ENCODE results near the gene APC. TPM values are rescaled to one million over a fixed set of nuclear protein-coding genes. Genes with fewer than 3 reads are reported as not detected.

Gene APC
- total RNA-seq, 4 donors from 2014 or later: 77.8 to 109 (median 85.7) TPM

DNA sequence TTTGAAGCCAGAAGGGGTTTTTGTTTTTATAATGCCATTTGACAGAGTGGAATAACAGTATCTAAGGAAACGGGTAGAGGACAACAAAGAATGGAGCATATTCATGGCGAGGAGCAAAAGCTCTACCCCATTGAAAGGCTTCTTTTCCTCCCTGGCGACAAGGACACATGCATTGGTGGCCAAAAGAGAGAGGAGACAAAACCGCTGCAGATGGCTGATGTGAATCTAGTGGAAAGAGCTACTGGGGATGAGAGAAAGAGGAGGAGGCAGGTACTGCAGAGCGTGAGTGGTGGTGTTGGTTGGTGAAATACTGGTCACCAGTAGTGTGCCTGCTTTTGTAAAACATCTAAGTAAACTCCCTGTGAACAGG, 491 bp downstream of the APC start:
- H3K36me3 ChIP-seq: no peaks in the 10 kb centered on the region
- TF ChIP-seq POLR2A (IDR thresholded peaks at IDR 0.05) (no peak), CTCF (IDR thresholded peaks at IDR 0.05) (no peak), POLR2AphosphoS5 (IDR thresholded peaks at IDR 0.05) (no peak), EP300 (IDR thresholded peaks at IDR 0.05; ENCODE audit: low read depth) (no peak)
- no peaks in the 10 kb centered on the region for H3K9me3 ChIP-seq
- WGBS, 2 donors (ENCODE audit: low coverage in 1 of 2): 39 to 49% methylated on average over 5 of the region's 5 CpGs
- H3K4me3 ChIP-seq: peak overlapping the region; percentile 35 to 65 (median 42)
- H3K4me1 ChIP-seq: peaks cover 3 to 27% (median 8%) of the 10 kb centered on the region in 4 donors
- intact Hi-C loops (cut with DNase I; ENCODE audit: low total_unique reads) (no loop called here), in situ Hi-C loops (cut with MboI; ENCODE audit: low pct_ligation_motif_present in 1 of 4, low pct_unique_long_range_greater_than_20kb in 1 of 4, low sequenced_read_pairs in 3 of 4) (no loop called here)
- no peaks in the 10 kb centered on the region for H3K27me3 ChIP-seq
- peak overlapping the region; percentile 60 to 79 (median 66) for H3K27ac ChIP-seq
- DNase-seq: no peak

DNA sequence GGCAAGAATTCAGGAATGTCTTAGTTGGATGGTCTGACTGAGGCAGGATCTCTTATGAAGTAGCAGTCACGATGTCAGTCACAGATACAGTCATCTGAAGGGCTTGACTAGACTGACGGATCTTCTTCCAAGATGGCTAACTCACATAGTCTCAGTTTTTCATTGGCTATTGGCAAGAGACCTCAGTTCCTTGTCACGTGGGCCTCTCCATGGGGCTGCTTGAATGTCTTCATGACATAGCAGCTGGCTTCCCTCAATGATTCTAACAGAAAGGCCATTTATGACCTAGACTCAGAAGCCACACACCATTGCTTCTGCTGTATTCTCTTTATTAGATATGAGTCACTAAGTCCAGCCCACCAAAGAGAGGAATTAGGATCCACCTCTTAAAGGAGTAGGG, 4.7 kb downstream of the APC start:
- H3K27me3 ChIP-seq: no peaks in the 10 kb centered on the region
- intact Hi-C loops (cut with DNase I; ENCODE audit: low total_unique reads) (no loop called here), in situ Hi-C loops (cut with MboI; ENCODE audit: low pct_ligation_motif_present in 1 of 4, low pct_unique_long_range_greater_than_20kb in 1 of 4, low sequenced_read_pairs in 3 of 4) (no loop called here)
- no peaks in the 10 kb centered on the region for H3K9me3 ChIP-seq
- H3K27ac ChIP-seq: no peak overlapping the region
- no peak for DNase-seq
- H3K4me1 ChIP-seq: peaks cover 0 to 16% (median 6%) of the 10 kb centered on the region in 4 donors
- TF ChIP-seq EP300 (IDR thresholded peaks at IDR 0.05; ENCODE audit: low read depth): no peak
- H3K4me3 ChIP-seq: no peak overlapping the region
- WGBS, 2 donors (ENCODE audit: low coverage in 1 of 2): 94 to 97% methylated on average over 3 of the region's 3 CpGs
- H3K36me3 ChIP-seq: no peaks in the 10 kb centered on the region

- in situ Hi-C loops (cut with MboI; ENCODE audit: low pct_ligation_motif_present in 1 of 4, low pct_unique_long_range_greater_than_20kb in 1 of 4, low sequenced_read_pairs in 3 of 4): no loop called here
- Histone ChIP-seq H3K27ac (no peak overlapping the region), H3K9me3 (no peaks in the 10 kb centered on the region), H3K4me3 (no peak overlapping the region), H3K27me3 (no peaks in the 10 kb centered on the region), H3K36me3 (no peaks in the 10 kb centered on the region), H3K4me1 (peaks cover 0 to 17% (median 1%) of the 10 kb centered on the region in 4 donors)
- no peak for DNase-seq
- WGBS, 2 donors (ENCODE audit: low coverage in 1 of 2): 88 to 98% methylated on average over 4 of the region's 4 CpGs
- TF ChIP-seq POLR2A (IDR thresholded peaks at IDR 0.05) (no peak), POLR2AphosphoS5 (IDR thresholded peaks at IDR 0.05) (no peak), CTCF (IDR thresholded peaks at IDR 0.05) (no peak), EP300 (IDR thresholded peaks at IDR 0.05; ENCODE audit: low read depth) (no peak)
- intact Hi-C loops (cut with DNase I; ENCODE audit: low total_unique reads): no loop called here
Observed at GRCh38 chr5:112743631-112744030, 5.9 kb downstream of the APC start.

DNA sequence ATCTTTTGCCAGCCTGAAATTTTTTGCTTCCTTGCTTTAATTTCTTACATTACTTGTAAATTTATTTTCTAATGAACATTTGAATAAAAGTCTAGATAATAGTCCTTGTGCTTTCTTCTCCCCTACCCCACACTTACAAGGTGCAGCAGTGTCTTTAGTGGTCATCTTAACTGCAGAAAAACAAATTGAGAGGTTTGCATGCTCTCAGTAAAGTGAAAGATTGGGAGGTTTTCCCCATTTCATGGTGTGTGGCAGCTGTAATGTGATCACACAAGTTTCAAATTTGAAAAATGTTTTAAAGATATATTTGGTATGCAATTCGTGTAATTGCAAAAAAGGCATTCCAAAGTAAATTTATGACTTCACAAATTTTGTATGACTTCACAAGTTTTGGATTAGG, 14.7 kb downstream of the APC start:
- intact Hi-C loops (cut with DNase I; ENCODE audit: low total_unique reads): no loop called here

More for the DNA sequence above, 14.7 kb downstream of the APC start:
- 73 to 80% methylated on average over 1 of the region's 1 CpG for WGBS, 2 donors (ENCODE audit: low coverage in 1 of 2)
- DNase-seq: no peak
- in situ Hi-C loops (cut with MboI; ENCODE audit: low pct_ligation_motif_present in 1 of 4, low pct_unique_long_range_greater_than_20kb in 1 of 4, low sequenced_read_pairs in 3 of 4): loop anchor here in 2 of 4 donors (5.0 to 25.0 kb wide), 3 partner anchors 198 to 590 kb away; no protein-coding TSS in a partner anchor
- no peaks in the 10 kb centered on the region for H3K27me3 ChIP-seq
- H3K36me3 ChIP-seq: no peaks in the 10 kb centered on the region
- peaks cover 0 to 28% (median 4%) of the 10 kb centered on the region in 4 donors for H3K4me1 ChIP-seq
- no peak overlapping the region for H3K4me3 ChIP-seq
- no peaks in the 10 kb centered on the region for H3K9me3 ChIP-seq
- no peak overlapping the region for H3K27ac ChIP-seq
- TF ChIP-seq POLR2AphosphoS5 (IDR thresholded peaks at IDR 0.05): no peak
- TF ChIP-seq POLR2A (IDR thresholded peaks at IDR 0.05): no peak
- TF ChIP-seq EP300 (IDR thresholded peaks at IDR 0.05; ENCODE audit: low read depth): no peak
- no peak for TF ChIP-seq CTCF (IDR thresholded peaks at IDR 0.05)
